Prostate gland (tissue), 2 donors: ENCODE results near the gene MMP11. TPM values are rescaled to one million over a fixed set of nuclear protein-coding genes. Genes with fewer than 3 reads are reported as not detected.

Experiments
- DNase-seq: peaks from one replicate; pipeline ENCODE4 v3.0.0-alpha.2; 2019; ENCODE audit warnings: low spot score
- H3K27ac ChIP-seq, 2 donors: fragments of 200-600 bp; sonication (generic); 2 replicates each; pipeline ENCODE4 v1.5.1; 2017 to 2019
- H3K27me3 ChIP-seq: fragments of 200-600 bp; sonication (generic); replicated peaks from 2 replicates; pipeline ENCODE4 v1.5.1; 2019; ENCODE audit not compliant: insufficient read depth
- H3K36me3 ChIP-seq, 2 donors: fragments of 200-600 bp; sonication (generic); 1 replicate in 1 of 2; 2 replicates in 1 of 2; pipeline versions ENCODE4 v1.5.1 to v1.8.1; 2017 to 2019
- H3K4me1 ChIP-seq: fragments of 200-600 bp; sonication (generic); replicated peaks from 2 replicates; pipeline ENCODE4 v1.5.1; 2019
- H3K4me3 ChIP-seq, 2 donors: fragments of 200-600 bp; sonication (generic); 2 replicates each; pipeline ENCODE4 v1.5.1; 2017 to 2019
- H3K9me3 ChIP-seq: fragments of 200-600 bp; sonication (generic); 2 replicates; pipeline ENCODE4 v1.5.1; 2017
- POLR2A ChIP-seq: fragments of 450-650 bp; IDR thresholded peaks from one replicate; pipeline ENCODE4 v1.6.1; 2016; ENCODE audit warnings: antibody characterized with exemption, mild to moderate bottlenecking
- POLR2AphosphoS5 ChIP-seq: sonication (generic); formaldehyde crosslinking; IDR thresholded peaks from one replicate; pipeline ENCODE4 v1.6.1; 2017; ENCODE audit warnings: antibody characterized with exemption
- WGBS: methylation state at CpG from one replicate; pipeline ENCODE4 v1.1.5; 2018; 5-methylcytosine and 5-hydroxymethylcytosine counted together
- intact Hi-C: fragments of 100-400 bp; cut with DNase I; formaldehyde crosslinking; loops from one replicate; pipeline ENCODE4 v1.14.2; 2022
- total RNA-seq, 2 donors: library from RNA; depleted of rRNA; stranded (reverse); fragments of >200 nt; gene quantifications; one replicate each; pipeline ENCODE4 v1.1.0, GENCODE V29; 2016
- TF ChIP-seq, protein P1 (sequence below), 4 experiments: fragments of 200-600 bp in 2 of 4; fragments of 450-650 bp in 2 of 4; sonication (generic) in 2 of 4; IDR thresholded peaks; 1 replicate in 3 of 4; 2 replicates in 1 of 4; pipeline ENCODE4 v1.5.1; 2016 to 2019; ENCODE audit warnings: antibody characterized with exemption in 4 of 4, mild to moderate bottlenecking in 2 of 4, moderate library complexity in 2 of 4

The MMP11 gene
- total RNA-seq, 2 donors from 2014 or later, result 6.3 to 26.6 TPM

DNA sequence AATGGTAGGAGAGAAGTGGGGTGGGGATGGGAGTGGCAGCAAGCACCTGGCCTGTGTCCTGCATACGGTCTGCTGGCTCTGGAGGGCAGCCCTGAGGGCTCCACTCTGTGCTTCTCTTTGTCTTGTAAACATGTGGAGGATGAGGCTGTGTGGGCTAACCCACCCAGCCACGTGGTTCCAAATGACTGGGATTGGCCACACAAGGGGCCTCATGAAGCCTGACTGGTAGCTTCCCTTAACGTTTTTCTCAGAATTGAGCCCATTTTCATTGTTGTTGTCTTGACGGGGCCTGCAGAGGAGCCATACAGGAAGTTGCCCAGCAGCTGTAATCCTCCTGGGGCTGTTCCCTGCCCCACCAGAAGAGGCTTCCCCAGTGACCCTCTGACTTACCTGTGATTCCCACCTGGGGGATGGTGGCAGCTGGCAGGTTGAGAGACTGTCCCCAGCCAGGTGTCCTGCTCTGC, 48.1 kb downstream of the MMP11 start:
- Histone ChIP-seq H3K4me3 (no peak overlapping the region), H3K36me3 (peaks cover 3 to 12% of the 10 kb centered on the region in 2 donors), H3K27me3 (no peaks in the 10 kb centered on the region), H3K27ac (no peak overlapping the region), H3K9me3 (no peaks in the 10 kb centered on the region), H3K4me1 (no peaks in the 10 kb centered on the region)
- TF ChIP-seq, protein P1, sequence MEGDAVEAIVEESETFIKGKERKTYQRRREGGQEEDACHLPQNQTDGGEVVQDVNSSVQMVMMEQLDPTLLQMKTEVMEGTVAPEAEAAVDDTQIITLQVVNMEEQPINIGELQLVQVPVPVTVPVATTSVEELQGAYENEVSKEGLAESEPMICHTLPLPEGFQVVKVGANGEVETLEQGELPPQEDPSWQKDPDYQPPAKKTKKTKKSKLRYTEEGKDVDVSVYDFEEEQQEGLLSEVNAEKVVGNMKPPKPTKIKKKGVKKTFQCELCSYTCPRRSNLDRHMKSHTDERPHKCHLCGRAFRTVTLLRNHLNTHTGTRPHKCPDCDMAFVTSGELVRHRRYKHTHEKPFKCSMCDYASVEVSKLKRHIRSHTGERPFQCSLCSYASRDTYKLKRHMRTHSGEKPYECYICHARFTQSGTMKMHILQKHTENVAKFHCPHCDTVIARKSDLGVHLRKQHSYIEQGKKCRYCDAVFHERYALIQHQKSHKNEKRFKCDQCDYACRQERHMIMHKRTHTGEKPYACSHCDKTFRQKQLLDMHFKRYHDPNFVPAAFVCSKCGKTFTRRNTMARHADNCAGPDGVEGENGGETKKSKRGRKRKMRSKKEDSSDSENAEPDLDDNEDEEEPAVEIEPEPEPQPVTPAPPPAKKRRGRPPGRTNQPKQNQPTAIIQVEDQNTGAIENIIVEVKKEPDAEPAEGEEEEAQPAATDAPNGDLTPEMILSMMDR (IDR thresholded peaks at IDR 0.05), result no peak
- TF ChIP-seq POLR2A (no peak), POLR2AphosphoS5 (no peak)
- 28% methylated on average over 4 of the region's 4 CpGs for WGBS
- intact Hi-C loops, result no loop called here
- no peak for DNase-seq

DNA sequence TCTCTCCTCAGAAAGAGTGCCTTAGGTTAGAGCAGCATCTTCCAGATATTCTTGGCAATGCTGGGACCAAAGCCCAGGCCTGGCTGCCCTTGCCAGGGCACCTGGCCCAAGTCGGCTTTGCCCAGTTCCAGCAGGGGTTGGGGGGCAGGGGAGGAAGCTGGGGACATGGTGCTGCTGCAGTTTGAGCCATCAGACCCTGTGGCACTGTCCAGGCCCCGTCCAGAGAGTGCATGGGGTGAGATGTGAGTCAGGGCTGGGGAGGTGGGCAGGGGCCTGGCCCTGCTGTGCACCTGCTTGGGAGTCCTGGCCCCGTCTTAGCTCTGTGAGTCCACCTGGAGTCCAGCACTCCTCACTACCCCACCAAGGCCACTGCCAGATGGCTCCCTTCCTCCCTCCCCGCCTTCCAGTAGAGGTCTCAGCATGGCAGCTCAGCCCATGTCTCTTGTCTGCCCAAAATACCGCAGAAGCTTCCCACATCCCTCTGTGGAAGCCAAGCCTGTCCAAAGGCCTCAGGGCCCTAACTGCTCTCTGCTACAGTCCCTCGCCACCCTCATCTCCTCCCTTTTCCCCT, 49.5 kb downstream of the MMP11 start:
- no peaks in the 10 kb centered on the region for H3K9me3 ChIP-seq
- no peak overlapping the region for H3K27ac ChIP-seq
- H3K4me1 ChIP-seq, result no peaks in the 10 kb centered on the region
- H3K27me3 ChIP-seq, result no peaks in the 10 kb centered on the region
- TF ChIP-seq, protein P1 (IDR thresholded peaks at IDR 0.05), result no peak
- TF ChIP-seq POLR2AphosphoS5, result no peak
- TF ChIP-seq POLR2A, result no peak
- H3K4me3 ChIP-seq, result no peak overlapping the region
- peaks cover 0 to 12% of the 10 kb centered on the region in 2 donors for H3K36me3 ChIP-seq
- WGBS, result 62% methylated on average over 6 of the region's 6 CpGs
- intact Hi-C loops, result no loop called here
- no peak for DNase-seq

DNA sequence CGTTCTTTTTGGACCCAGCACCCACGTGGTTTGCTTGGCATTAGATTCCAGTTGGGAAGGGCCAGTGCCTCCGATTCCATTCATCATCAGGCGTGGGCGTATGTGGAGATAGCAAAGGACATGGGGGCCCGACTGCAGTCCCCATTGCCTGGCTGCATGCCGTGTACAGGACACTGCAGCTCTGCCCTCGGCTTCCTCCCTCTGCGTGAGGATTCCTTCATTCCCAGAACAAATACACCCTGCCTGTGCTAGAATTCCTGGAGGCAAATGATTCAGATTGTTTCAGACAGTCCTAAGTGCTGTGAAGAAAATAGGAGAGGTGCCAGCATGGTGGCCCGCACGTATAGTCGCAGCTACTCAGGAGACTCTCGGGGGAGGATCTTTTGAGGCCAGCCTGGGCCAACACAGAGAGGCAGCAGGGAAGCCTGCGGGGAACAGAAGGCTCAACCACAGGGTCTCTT, 50.7 kb downstream of the MMP11 start:
- H3K36me3 ChIP-seq, result peaks cover 0 to 12% of the 10 kb centered on the region in 2 donors
- H3K27ac ChIP-seq, result no peak overlapping the region
- WGBS, result 68% methylated on average over 14 of the region's 14 CpGs

DNA sequence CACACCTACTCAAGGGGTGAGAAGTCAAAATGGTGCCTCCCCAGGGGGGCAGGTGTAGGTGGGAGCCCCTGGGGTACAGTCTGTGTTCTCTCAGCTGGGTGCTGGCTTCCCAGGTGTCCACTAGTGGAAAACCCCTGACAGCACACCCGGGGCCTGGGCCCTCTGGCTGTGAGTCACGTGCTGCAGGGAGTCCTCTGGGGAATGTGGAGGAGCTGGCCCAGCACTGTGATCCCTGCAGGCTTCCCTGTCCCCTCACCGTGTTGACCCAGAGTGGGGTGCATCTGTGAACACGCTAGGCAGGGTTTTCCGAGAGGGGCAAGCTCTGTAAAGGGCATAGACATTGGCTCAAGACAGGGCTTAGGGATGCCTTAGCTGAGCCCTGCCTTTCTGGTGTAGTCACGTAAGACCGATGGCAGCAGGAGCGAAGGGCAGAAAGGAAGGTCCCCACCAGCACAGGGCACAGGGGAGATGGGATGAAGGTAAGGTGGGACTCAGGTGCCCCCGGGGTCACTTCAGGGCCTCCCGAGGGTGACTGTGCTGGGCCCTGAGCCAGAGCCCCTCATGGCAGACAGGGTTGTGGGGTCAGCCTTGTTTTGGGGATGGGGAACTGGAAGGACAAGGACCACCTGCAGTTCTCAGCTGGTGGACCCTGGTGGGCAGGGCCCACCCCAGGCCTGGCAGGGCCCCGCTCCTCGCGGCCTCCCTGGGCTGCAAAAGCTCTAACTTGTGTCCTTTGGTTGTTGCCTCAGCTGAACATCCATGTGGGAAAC, 52.0 kb downstream of the MMP11 start:
- TF ChIP-seq POLR2AphosphoS5 (no peak), POLR2A (no peak)
- TF ChIP-seq, protein P1 (IDR thresholded peaks at IDR 0.05), result no peak
- H3K9me3 ChIP-seq, result no peaks in the 10 kb centered on the region
- no peak overlapping the region for H3K4me3 ChIP-seq
- no peaks in the 10 kb centered on the region for H3K4me1 ChIP-seq
- H3K27ac ChIP-seq, result no peak overlapping the region
- H3K27me3 ChIP-seq, result no peaks in the 10 kb centered on the region
- no peak for DNase-seq
- intact Hi-C loops, result no loop called here
- WGBS, result 81% methylated on average over 6 of the region's 13 CpGs
- H3K36me3 ChIP-seq, result peaks cover 0 to 12% of the 10 kb centered on the region in 2 donors

More for the DNA sequence above, 50.7 kb downstream of the MMP11 start:
- H3K4me1 ChIP-seq, result no peaks in the 10 kb centered on the region
- H3K9me3 ChIP-seq, result no peaks in the 10 kb centered on the region
- no peaks in the 10 kb centered on the region for H3K27me3 ChIP-seq
- H3K4me3 ChIP-seq, result no peak overlapping the region
- TF ChIP-seq, protein P1 (IDR thresholded peaks at IDR 0.05), result no peak
- TF ChIP-seq POLR2AphosphoS5 (no peak), POLR2A (no peak)
- intact Hi-C loops, result no loop called here
- DNase-seq, result no peak
